CD4-positive, alpha-beta T cell (primary cell): Measurements from ENCODE around the gene DKK3. TPM values are rescaled to one million over a fixed set of nuclear protein-coding genes. Genes with fewer than 3 reads are reported as not detected.

ENCODE experiments used
- ATAC-seq: fragments of 200-7000 bp; cut with Tn5 transposase; one replicate; pipeline ENCODE4 v1.10.0; 2022; ENCODE audit warnings: mild to moderate bottlenecking; ENCODE audit not compliant: poor library complexity
- CTCF ChIA-PET: fragments of 350-600 bp; sonication (Branson Sonifier 250); formaldehyde crosslinking; loops from one replicate; lab custom pipeline; 2021; ENCODE audit warnings: antibody characterized with exemption, inconsistent platforms; lab: Charles Lee
- POLR2A ChIA-PET: fragments of 350-600 bp; sonication (Branson Sonifier 250); formaldehyde crosslinking; loops from one replicate; lab custom pipeline; 2021; ENCODE audit warnings: antibody characterized with exemption, inconsistent platforms; lab: Charles Lee
- DNase-seq, 14 experiments: peaks; one replicate each; pipeline ENCODE4 v3.0.0-alpha.2; 2013 to 2020; ENCODE audit warnings: mixed read lengths in 2 of 14
- H3K27ac ChIP-seq, 2 donors: one replicate each; pipeline versions ENCODE4 v1.5.1 to v1.7.0; 2013; ENCODE audit warnings: low read length in 2 of 2, low read depth in 1 of 2, mild to moderate bottlenecking in 1 of 2
- H3K27me3 ChIP-seq, 2 experiments: 1 replicate in 1 of 2; 2 replicates in 1 of 2; pipeline versions ENCODE4 v1.6.1 to v1.7.0; 2013; ENCODE audit warnings: low read length in 2 of 2, control low read depth in 1 of 2, mild to moderate bottlenecking in 1 of 2, moderate library complexity in 1 of 2; ENCODE audit not compliant: insufficient read depth in 2 of 2, control insufficient read depth in 1 of 2
- H3K36me3 ChIP-seq: one replicate; pipeline ENCODE4 v1.6.1; 2013; ENCODE audit warnings: low read length, control low read depth; ENCODE audit not compliant: insufficient read depth
- H3K4me1 ChIP-seq: one replicate; pipeline ENCODE4 v1.6.1; 2013; ENCODE audit warnings: low read length, control low read depth; ENCODE audit not compliant: insufficient read depth
- H3K4me3 ChIP-seq: one replicate; pipeline ENCODE4 v1.5.1; 2013; ENCODE audit warnings: mild to moderate bottlenecking, low read length, moderate library complexity
- H3K9me3 ChIP-seq, 2 experiments: 1 replicate in 1 of 2; 2 replicates in 1 of 2; pipeline versions ENCODE4 v1.6.1 to v1.7.0; 2013; ENCODE audit warnings: low read length in 2 of 2, mild to moderate bottlenecking in 2 of 2, control low read depth in 1 of 2, moderate library complexity in 1 of 2; ENCODE audit not compliant: control insufficient read depth in 1 of 2, insufficient read depth in 1 of 2
- H3K27ac Mint-ChIP-seq: one replicate; pipeline ENCODE4 v1.8.0; 2020; ENCODE audit warnings: mixed read lengths
- H3K27me3 Mint-ChIP-seq: one replicate; pipeline ENCODE4 v1.8.0; 2021; ENCODE audit warnings: mixed read lengths
- H3K36me3 Mint-ChIP-seq: one replicate; pipeline ENCODE4 v1.8.0; 2021; ENCODE audit warnings: low read depth, mixed read lengths
- H3K4me1 Mint-ChIP-seq: one replicate; pipeline ENCODE4 v1.8.0; 2021; ENCODE audit warnings: low read depth, mixed read lengths
- H3K4me3 Mint-ChIP-seq: one replicate; pipeline ENCODE4 v1.8.0; 2020; ENCODE audit warnings: mild to moderate bottlenecking, mixed read lengths
- H3K9me3 Mint-ChIP-seq: one replicate; pipeline ENCODE4 v1.8.0; 2020; ENCODE audit warnings: mixed read lengths
- intact Hi-C, 2 experiments: fragments of 100-400 bp; cut with DNase I in 1 of 2; cut with micrococcal nuclease in 1 of 2; formaldehyde crosslinking; loops; one replicate each; pipeline versions ENCODE4 v1.15.1 to v1.9.0; 2023 to 2025; cut with DNase I, micrococcal nuclease
- total RNA-seq, 174 experiments: library from RNA in 2 of 174; stranded (reverse) in 2 of 174; gene quantifications; one replicate each; pipeline ENCODE4 v1.2.3 and lab custom pipeline; 2021 to 2026
- TF ChIP-seq, protein P1 (sequence below): fragments of 200-600 bp; IDR thresholded peaks from one replicate; pipeline ENCODE4 v1.8.0; 2022; ENCODE audit warnings: antibody characterized with exemption, mild to moderate bottlenecking

DKK3 gene
- total RNA-seq, 2 experiments from 2014 or later, result 0.61 to 0.71 TPM

DNA sequence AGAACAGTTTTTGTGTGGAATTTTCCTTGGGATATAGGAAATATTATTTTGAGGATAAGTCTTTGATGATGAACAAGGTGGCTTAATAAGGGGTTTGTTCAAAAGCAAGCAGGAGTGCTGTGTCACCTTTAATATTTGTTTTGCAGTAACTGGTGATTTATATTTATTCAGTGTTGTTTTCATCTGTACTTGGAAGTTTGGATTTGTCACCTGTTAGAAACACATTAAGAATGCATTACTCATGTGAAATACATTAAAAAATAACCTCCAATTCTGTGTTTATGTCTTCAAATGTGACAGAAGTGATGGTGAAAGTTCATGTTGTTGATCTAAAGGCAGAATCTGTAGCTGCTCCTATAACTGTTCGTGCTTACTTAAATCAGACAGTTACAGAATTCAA is 70.5 kb downstream of the DKK3 start:
- POLR2A ChIA-PET, result interaction anchor here (0.6 kb wide), 1 partner anchor 80 kb away, joined by 3 read pairs; no protein-coding TSS in a partner anchor
- H3K27me3 Mint-ChIP-seq, result no peaks in the 10 kb centered on the region
- no peak overlapping the region for H3K27ac Mint-ChIP-seq
- intact Hi-C loops, result no loop called here
- H3K27ac ChIP-seq, result no peak overlapping the region
- DNase-seq (no peak), ATAC-seq (no peak)
- H3K36me3 ChIP-seq, result peaks cover 89% of the 10 kb centered on the region
- CTCF ChIA-PET, result no interaction called here
- H3K9me3 Mint-ChIP-seq, result no peaks in the 10 kb centered on the region
- no peak overlapping the region for H3K4me3 Mint-ChIP-seq
- no peaks in the 10 kb centered on the region for H3K4me1 ChIP-seq
- peaks cover 98% of the 10 kb centered on the region for H3K36me3 Mint-ChIP-seq
- H3K4me3 ChIP-seq, result no peak overlapping the region
- no peaks in the 10 kb centered on the region for H3K27me3 ChIP-seq
- TF ChIP-seq, protein P1, sequence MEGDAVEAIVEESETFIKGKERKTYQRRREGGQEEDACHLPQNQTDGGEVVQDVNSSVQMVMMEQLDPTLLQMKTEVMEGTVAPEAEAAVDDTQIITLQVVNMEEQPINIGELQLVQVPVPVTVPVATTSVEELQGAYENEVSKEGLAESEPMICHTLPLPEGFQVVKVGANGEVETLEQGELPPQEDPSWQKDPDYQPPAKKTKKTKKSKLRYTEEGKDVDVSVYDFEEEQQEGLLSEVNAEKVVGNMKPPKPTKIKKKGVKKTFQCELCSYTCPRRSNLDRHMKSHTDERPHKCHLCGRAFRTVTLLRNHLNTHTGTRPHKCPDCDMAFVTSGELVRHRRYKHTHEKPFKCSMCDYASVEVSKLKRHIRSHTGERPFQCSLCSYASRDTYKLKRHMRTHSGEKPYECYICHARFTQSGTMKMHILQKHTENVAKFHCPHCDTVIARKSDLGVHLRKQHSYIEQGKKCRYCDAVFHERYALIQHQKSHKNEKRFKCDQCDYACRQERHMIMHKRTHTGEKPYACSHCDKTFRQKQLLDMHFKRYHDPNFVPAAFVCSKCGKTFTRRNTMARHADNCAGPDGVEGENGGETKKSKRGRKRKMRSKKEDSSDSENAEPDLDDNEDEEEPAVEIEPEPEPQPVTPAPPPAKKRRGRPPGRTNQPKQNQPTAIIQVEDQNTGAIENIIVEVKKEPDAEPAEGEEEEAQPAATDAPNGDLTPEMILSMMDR, result no peak
- H3K4me1 Mint-ChIP-seq, result no peaks in the 10 kb centered on the region
- H3K9me3 ChIP-seq, result no peaks in the 10 kb centered on the region

GRCh38 chr11:11937433-11937832 is 71.0 kb downstream of the DKK3 start:
- CTCF ChIA-PET, result no interaction called here
- ATAC-seq, result no peak
- no peaks in the 10 kb centered on the region for H3K9me3 Mint-ChIP-seq

GRCh38 chr11:11935536-11935935 is 72.9 kb downstream of the DKK3 start:
- POLR2A ChIA-PET, result no interaction called here
- no peak overlapping the region for H3K27ac Mint-ChIP-seq
- no peak overlapping the region for H3K4me3 Mint-ChIP-seq
- peaks cover 97% of the 10 kb centered on the region for H3K36me3 Mint-ChIP-seq
- H3K27me3 Mint-ChIP-seq, result no peaks in the 10 kb centered on the region
- TF ChIP-seq, protein P1, result no peak
- DNase-seq (no peak), ATAC-seq (no peak)
- H3K9me3 Mint-ChIP-seq, result no peaks in the 10 kb centered on the region
- Histone ChIP-seq H3K27me3 (no peaks in the 10 kb centered on the region), H3K4me1 (no peaks in the 10 kb centered on the region), H3K9me3 (no peaks in the 10 kb centered on the region), H3K27ac (no peak overlapping the region), H3K36me3 (peaks cover 76% of the 10 kb centered on the region), H3K4me3 (no peak overlapping the region)
- CTCF ChIA-PET, result no interaction called here
- no peaks in the 10 kb centered on the region for H3K4me1 Mint-ChIP-seq
- intact Hi-C loops, result no loop called here

More at GRCh38 chr11:11937433-11937832, 71.0 kb downstream of the DKK3 start:
- POLR2A ChIA-PET, result no interaction called here
- DNase-seq, result no peak
- no peak overlapping the region for H3K27ac Mint-ChIP-seq
- peaks cover 98% of the 10 kb centered on the region for H3K36me3 Mint-ChIP-seq
- no peak overlapping the region for H3K4me3 Mint-ChIP-seq
- H3K4me3 ChIP-seq, result no peak overlapping the region
- no peaks in the 10 kb centered on the region for H3K4me1 ChIP-seq
- H3K27me3 ChIP-seq, result no peaks in the 10 kb centered on the region
- no peak overlapping the region for H3K27ac ChIP-seq
- no peaks in the 10 kb centered on the region for H3K9me3 ChIP-seq
- TF ChIP-seq, protein P1, result no peak
- no peaks in the 10 kb centered on the region for H3K27me3 Mint-ChIP-seq
- H3K4me1 Mint-ChIP-seq, result no peaks in the 10 kb centered on the region
- intact Hi-C loops, result no loop called here
- H3K36me3 ChIP-seq, result peaks cover 87% of the 10 kb centered on the region
